ENCODE results near the gene OGFRL1. TPM values are rescaled to one million over a fixed set of nuclear protein-coding genes. Genes with fewer than 3 reads are reported as not detected.

Gene OGFRL1
- total RNA-seq, 1 experiment from 2014 or later, result 5.4 TPM

- TF ChIP-seq MYBL2 (CRISPR knock-in tag; IDR thresholded peaks at IDR 0.05), result no peak
- no peak for TF ChIP-seq ZNF416 (CRISPR knock-in tag; IDR thresholded peaks at IDR 0.05)
- TF ChIP-seq NFE2L1 (CRISPR knock-in tag; IDR thresholded peaks at IDR 0.05), result no peak
- no peak for TF ChIP-seq ZNF512 (CRISPR knock-in tag; IDR thresholded peaks at IDR 0.05; ENCODE audit: borderline replicate concordance)
- no peak for TF ChIP-seq TEAD1 (CRISPR knock-in tag; IDR thresholded peaks at IDR 0.05)
These were observed 1.2 kb downstream of the OGFRL1 start (continued) for GRCh38 chr6:71289802-71290175.

- Mint-ChIP-seq H3K36me3 (peaks cover 12% of the 10 kb centered on the region), H3K27me3 (ENCODE audit: low read depth) (no peaks in the 10 kb centered on the region), H3K27ac (no peak overlapping the region), H3K4me3 (0 out of 2 replicates have a peak overlapping the region, but pooled peaks have one; percentile 16), H3K9me3 (no peaks in the 10 kb centered on the region), H3K4me1 (peaks cover 48% of the 10 kb centered on the region)
- DNase-seq (ENCODE audit: low spot score), result no peak
- POLR2A ChIA-PET, result no interaction called here
- TF ChIP-seq TP53 (CRISPR knock-in tag; IDR thresholded peaks at IDR 0.05) (no peak), ETV6 (CRISPR knock-in tag; IDR thresholded peaks at IDR 0.05) (no peak), NFYB (CRISPR knock-in tag; conservative IDR thresholded peaks at IDR 0.05; ENCODE audit: low read depth) (no peak), ZNF423 (CRISPR knock-in tag; IDR thresholded peaks at IDR 0.05) (no peak), E2F4 (CRISPR knock-in tag; IDR thresholded peaks at IDR 0.05; ENCODE audit: borderline replicate concordance, low read depth) (no peak), HMGA2 (CRISPR knock-in tag; IDR thresholded peaks at IDR 0.05) (no peak), ZMAT4 (CRISPR knock-in tag; IDR thresholded peaks at IDR 0.05) (no peak), ZBTB21 (CRISPR knock-in tag; IDR thresholded peaks at IDR 0.05; ENCODE audit: borderline replicate concordance) (no peak), GABPB1 (CRISPR knock-in tag; IDR thresholded peaks at IDR 0.05) (no peak), TCF7 (CRISPR knock-in tag; IDR thresholded peaks at IDR 0.05; ENCODE audit: low read depth) (no peak), GTF2I (CRISPR knock-in tag; conservative IDR thresholded peaks at IDR 0.05) (no peak), ZNF425 (CRISPR knock-in tag; conservative IDR thresholded peaks at IDR 0.05) (no peak), CTCF (IDR thresholded peaks at IDR 0.05) (no peak), ZNF671 (CRISPR knock-in tag; IDR thresholded peaks at IDR 0.05) (no peak), NFATC4 (CRISPR knock-in tag; IDR thresholded peaks at IDR 0.05) (no peak)
- no peak for ATAC-seq
- CTCF ChIA-PET, result no interaction called here
These were observed 2.0 kb downstream of the OGFRL1 start for GRCh38 chr6:71290611-71291010.

- TF ChIP-seq ZMAT4 (CRISPR knock-in tag; IDR thresholded peaks at IDR 0.05) (no peak), PRDM15 (CRISPR knock-in tag; IDR thresholded peaks at IDR 0.05) (no peak)
- H3K36me3 Mint-ChIP-seq, result peaks cover 12% of the 10 kb centered on the region
- no peak overlapping the region for H3K27ac Mint-ChIP-seq
- ATAC-seq (no peak), DNase-seq (ENCODE audit: low spot score) (no peak)
- H3K4me3 Mint-ChIP-seq, result no peak overlapping the region
- ChIA-PET POLR2A (no interaction called here), CTCF (no interaction called here)
- H3K4me1 Mint-ChIP-seq, result peaks cover 55% of the 10 kb centered on the region
- H3K27me3 Mint-ChIP-seq (ENCODE audit: low read depth), result no peaks in the 10 kb centered on the region
- no peaks in the 10 kb centered on the region for H3K9me3 Mint-ChIP-seq
These were observed 3.4 kb downstream of the OGFRL1 start for GRCh38 chr6:71292001-71292400.

Data from WTC11 (cell line).